Effector memory CD8-positive, alpha-beta T cell (primary cell): Measurements from ENCODE around the gene GALNS.

Experiments
- ATAC-seq: fragments of 150-1000 bp; cut with Tn5 transposase; replicated peaks from 2 replicates; pipeline ENCODE4 v1.10.0; 2021; ENCODE audit warnings: mild to moderate bottlenecking, moderate library complexity
- DNase-seq, 3 experiments: peaks; one replicate each; pipeline ENCODE4 v3.0.0; 2021
- H3K27ac Mint-ChIP-seq, 2 donors: one replicate each; pipeline ENCODE4 v1.8.0; 2022; ENCODE audit warnings: mild to moderate bottlenecking in 2 of 2, mixed read lengths in 2 of 2, moderate library complexity in 2 of 2
- H3K27me3 Mint-ChIP-seq, 2 donors: one replicate each; pipeline ENCODE4 v1.8.0; 2022; ENCODE audit warnings: mixed read lengths in 2 of 2
- H3K36me3 Mint-ChIP-seq: one replicate; pipeline ENCODE4 v1.8.0; 2022; ENCODE audit warnings: mild to moderate bottlenecking, moderate library complexity, mixed read lengths; ENCODE audit not compliant: insufficient read depth
- H3K4me1 Mint-ChIP-seq, 2 donors: one replicate each; pipeline ENCODE4 v1.8.0; 2022; ENCODE audit warnings: low read depth in 2 of 2, mixed read lengths in 2 of 2
- H3K4me3 Mint-ChIP-seq, 2 donors: one replicate each; pipeline ENCODE4 v1.8.0; 2022; ENCODE audit warnings: mild to moderate bottlenecking in 2 of 2, mixed read lengths in 2 of 2, moderate library complexity in 2 of 2
- H3K9me3 Mint-ChIP-seq, 2 donors: one replicate each; pipeline ENCODE4 v1.8.0; 2022; ENCODE audit warnings: mixed read lengths in 2 of 2

GALNS gene

DNA sequence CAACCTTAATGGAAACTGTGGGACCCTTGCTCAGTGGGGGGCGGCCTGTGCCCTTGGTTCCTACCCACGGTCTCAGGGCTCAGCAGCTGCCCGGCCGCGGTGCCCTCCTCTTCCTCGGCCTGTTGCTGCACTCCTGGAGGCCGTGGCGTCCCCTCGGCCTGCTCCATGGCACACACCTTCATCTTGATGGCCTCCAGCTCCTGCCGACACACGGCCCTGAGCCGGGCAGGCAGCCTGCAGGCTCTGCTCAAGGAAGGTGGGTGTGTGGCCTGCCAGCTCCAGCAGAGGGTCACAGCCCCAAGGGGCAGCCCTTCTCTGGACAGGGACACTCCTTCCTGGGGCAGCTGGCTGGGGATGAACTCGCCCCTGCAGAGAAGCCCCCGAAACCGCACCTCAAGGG lies 9.0 kb upstream of the GALNS start:
- ATAC-seq (no peak), DNase-seq (no peak)
- Mint-ChIP-seq H3K27me3 (peaks cover 19 to 24% of the 10 kb centered on the region in 2 donors), H3K4me3 (no peak overlapping the region), H3K9me3 (no peaks in the 10 kb centered on the region), H3K4me1 (no peaks in the 10 kb centered on the region), H3K27ac (no peak overlapping the region), H3K36me3 (peaks cover 7% of the 10 kb centered on the region)

DNA sequence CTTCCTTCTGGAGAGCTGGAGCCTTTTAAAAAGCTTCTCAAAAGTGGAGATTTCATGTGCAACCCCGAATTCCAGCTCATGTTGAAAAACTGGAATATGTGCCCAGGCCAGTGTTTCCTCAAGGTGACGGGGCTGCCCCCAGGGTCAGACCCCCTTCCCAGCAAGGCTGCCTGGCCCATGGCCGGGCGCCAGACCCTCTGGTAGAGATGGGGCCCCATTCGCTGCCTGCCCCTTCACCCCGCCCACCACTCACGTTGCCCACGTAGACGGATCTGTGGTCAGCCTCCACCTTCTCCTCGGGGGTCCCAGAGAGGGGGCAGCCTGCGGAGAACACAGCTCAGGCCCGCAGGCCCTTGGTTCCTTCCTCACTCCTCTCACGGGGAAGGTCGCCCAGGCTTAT lies 8.6 kb upstream of the GALNS start:
- Mint-ChIP-seq H3K4me3 (no peak overlapping the region), H3K27me3 (peaks cover 15 to 20% of the 10 kb centered on the region in 2 donors), H3K36me3 (peaks cover 7% of the 10 kb centered on the region), H3K27ac (no peak overlapping the region), H3K4me1 (peaks cover 0 to 2% of the 10 kb centered on the region in 2 donors), H3K9me3 (no peaks in the 10 kb centered on the region)
- ATAC-seq: no peak
- DNase-seq: no peak

DNA sequence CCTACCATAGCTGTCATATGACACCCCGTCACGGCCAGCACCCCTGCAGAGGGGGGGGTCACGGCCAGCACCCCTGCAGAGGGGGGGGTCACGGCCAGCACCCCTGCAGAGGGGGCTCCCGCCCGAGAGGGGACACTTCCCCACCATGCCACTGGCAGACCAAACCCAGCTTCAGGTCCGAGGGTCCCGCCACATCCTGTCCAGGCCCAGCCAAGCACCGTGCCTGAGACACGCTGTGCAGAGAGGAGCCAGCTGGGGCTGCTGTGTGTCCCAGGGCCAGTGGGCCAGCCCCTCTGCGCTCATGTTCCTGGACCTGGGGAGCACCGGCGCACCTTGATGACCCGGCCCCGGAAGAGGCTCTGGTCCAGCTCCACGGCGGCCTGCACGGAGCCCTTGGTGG lies 7.8 kb upstream of the GALNS start:
- ATAC-seq: no peak
- Mint-ChIP-seq H3K27ac (no peak overlapping the region), H3K4me3 (no peak overlapping the region), H3K36me3 (peaks cover 7% of the 10 kb centered on the region), H3K9me3 (no peaks in the 10 kb centered on the region), H3K4me1 (peaks cover 0 to 2% of the 10 kb centered on the region in 2 donors), H3K27me3 (peaks cover 10 to 12% of the 10 kb centered on the region in 2 donors)
- DNase-seq: no peak

DNA sequence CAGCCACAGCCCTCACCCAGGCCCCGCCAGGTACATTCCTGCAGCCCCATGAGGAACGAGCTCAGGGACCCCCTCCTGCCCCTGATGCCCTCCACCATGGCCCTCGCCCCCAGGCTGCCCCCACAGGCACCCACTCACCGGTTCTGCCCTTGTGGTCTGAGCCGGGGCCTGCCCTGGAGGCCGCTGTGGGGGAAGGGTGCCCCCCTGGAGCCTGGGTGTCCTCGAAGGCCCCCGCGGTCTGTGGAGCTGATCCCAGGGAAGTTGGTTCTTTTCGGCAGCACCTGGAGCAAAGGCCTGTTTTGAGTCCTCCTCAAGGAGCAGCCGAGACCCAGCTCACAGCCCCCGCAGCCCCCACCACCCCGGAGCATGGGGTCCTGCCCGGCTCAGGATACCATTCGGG lies 7.4 kb upstream of the GALNS start:
- H3K4me3 Mint-ChIP-seq: no peak overlapping the region
- peaks cover 6 to 8% of the 10 kb centered on the region in 2 donors for H3K27me3 Mint-ChIP-seq
- H3K9me3 Mint-ChIP-seq: no peaks in the 10 kb centered on the region
- DNase-seq: no peak
- H3K4me1 Mint-ChIP-seq: peaks cover 0 to 2% of the 10 kb centered on the region in 2 donors
- H3K27ac Mint-ChIP-seq: no peak overlapping the region
- H3K36me3 Mint-ChIP-seq: peaks cover 7% of the 10 kb centered on the region
- ATAC-seq: no peak

DNA sequence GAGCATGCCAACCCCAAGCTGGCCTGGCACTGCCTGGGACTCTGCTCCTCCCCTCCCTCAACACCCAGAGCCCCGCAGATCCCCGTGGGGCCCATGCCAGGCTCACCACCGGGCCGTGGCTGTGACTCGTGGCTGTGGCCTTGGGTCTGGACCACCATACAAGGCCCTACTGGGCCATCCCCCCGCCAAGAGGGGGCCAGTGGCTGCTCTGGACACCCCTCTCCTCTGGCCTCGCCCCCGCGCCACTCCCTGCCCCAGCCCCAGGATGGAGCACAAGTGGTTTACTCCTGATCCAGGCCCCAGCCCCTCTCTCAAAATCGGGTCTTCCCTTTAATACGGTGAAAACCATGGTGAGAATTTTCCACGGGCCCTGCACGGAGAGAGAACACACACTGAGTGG lies 6.7 kb upstream of the GALNS start:
- Mint-ChIP-seq H3K4me1 (peaks cover 2 to 4% of the 10 kb centered on the region in 2 donors), H3K9me3 (no peaks in the 10 kb centered on the region), H3K27me3 (peaks cover under 1 to 3% of the 10 kb centered on the region in 2 donors), H3K27ac (no peak overlapping the region), H3K36me3 (peaks cover 7% of the 10 kb centered on the region), H3K4me3 (no peak overlapping the region)
- DNase-seq (no peak), ATAC-seq (no peak)

DNA sequence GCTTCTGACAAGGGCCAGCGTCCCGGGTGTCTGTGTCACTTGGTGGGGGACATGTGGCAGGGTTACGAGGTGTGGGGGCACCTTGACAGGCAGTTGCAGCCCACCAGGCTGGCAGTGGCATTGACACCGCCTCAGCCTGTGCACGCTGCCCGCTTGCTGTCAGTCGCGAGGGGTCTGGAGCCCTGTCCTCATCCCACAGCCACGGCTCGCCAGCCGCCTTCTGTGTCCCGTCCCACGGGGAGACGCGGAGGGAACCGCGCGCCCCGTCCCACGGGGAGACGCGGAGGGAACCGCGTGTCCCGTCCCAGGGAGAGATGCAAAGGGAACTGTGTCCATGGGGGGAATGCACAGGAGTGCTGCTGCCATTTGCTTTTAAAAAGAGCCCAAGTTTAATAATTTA lies 6.2 kb upstream of the GALNS start:
- Mint-ChIP-seq H3K27me3 (no peaks in the 10 kb centered on the region), H3K4me1 (peaks cover 7 to 9% of the 10 kb centered on the region in 2 donors), H3K36me3 (peaks cover 8% of the 10 kb centered on the region), H3K9me3 (no peaks in the 10 kb centered on the region), H3K27ac (no peak overlapping the region), H3K4me3 (no peak overlapping the region)
- ATAC-seq (no peak), DNase-seq (no peak)

DNA sequence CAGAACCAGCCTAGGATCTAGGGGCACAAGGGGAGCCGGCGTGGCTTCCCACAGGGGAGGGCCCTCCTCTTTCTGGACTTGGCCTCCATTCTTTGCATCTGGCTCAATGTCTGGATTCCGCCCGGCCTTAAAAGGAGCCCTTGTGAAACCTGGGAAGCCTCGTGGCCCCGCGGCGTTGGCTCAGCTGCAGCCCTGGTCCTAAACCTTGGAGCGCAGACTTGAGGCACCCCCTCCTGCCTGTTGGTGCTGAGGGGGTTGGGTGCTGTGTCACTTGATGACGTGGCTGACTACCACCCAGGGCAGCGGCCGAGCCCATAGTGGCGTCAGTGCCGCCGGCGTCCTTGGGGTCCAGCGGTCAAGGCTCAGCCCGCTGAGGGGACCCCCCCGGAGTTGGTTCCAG lies 4.6 kb upstream of the GALNS start:
- DNase-seq: no peak
- ATAC-seq: no peak
- Mint-ChIP-seq H3K4me3 (no peak overlapping the region), H3K36me3 (peaks cover 21% of the 10 kb centered on the region), H3K4me1 (peaks cover 13 to 15% of the 10 kb centered on the region in 2 donors), H3K27me3 (no peaks in the 10 kb centered on the region), H3K9me3 (no peaks in the 10 kb centered on the region), H3K27ac (no peak overlapping the region)

DNA sequence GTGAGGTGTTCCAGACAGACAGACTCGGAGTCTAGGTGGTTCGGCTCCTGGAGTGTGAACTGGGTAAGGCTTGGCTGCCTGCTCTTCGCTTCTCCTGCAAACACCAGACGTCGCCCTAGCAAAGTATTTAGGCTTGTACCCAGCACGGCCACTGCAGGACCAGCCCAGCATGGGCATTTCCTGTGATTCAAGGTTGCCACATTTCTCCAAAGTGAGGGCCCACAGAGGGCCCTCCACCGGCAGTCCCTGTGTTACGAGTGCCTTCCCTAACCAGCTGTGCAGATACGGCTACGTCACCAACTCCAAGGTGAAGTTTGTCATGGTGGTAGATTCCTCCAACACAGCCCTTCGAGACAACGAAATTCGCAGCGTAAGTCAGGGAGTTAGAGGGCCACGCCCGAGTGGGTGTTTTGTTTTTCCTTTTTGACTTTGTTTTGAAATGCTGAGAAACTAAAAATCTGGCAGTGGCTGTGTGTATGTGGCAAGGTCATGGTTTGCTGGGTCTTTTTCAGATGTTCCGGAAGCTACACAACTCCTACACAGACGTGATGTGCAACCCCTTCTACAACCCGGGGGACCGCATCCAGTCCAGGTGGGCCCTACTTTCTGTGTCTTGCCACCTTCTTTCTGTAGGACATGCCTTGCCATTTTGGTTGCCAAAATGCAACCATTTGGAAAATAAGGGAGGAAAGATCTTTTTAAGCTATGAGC lies 2.8 kb upstream of the GALNS start:
- H3K4me1 Mint-ChIP-seq: peaks cover 21% of the 10 kb centered on the region in 2 donors
- no peaks in the 10 kb centered on the region for H3K27me3 Mint-ChIP-seq
- DNase-seq (no peak), ATAC-seq (no peak)
- no peaks in the 10 kb centered on the region for H3K9me3 Mint-ChIP-seq
- no peak overlapping the region for H3K4me3 Mint-ChIP-seq
- H3K36me3 Mint-ChIP-seq: peaks cover 21% of the 10 kb centered on the region
- no peak overlapping the region for H3K27ac Mint-ChIP-seq

DNA sequence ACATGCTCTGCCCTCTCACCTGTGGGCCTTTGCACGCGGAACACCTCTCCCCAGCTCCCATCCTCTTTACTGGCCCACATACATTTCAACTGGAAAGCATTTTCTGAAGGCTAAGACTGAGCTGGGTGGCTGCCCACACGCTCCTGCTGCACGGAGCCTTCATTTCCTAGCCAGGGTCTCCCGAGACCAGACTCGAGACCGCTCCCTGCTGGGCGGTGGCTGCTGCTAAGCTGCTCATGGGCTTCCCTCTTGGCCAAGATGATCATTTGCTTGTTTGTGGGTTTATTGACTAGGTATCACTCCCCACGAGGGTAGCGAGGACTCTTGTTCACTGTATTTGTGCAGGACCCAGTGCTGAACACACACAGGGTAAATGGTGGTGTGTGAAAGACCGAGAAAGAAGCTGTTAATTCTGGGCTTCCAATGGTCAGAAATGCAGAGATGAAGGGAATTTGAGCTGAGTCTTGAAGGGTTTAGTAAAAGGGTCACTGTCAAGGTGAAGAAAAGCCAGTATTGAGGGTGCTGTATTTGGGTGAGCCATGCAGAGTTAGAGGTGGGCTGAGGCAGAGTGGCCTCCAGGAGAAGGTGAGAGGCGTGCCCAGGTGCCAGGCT lies 1.1 kb upstream of the GALNS start:
- DNase-seq (peak; percentile 62 to 65 (median 64)), ATAC-seq (peak; percentile 54)
- H3K4me3 Mint-ChIP-seq: peak overlapping the region; percentile 96 to 98
- H3K4me1 Mint-ChIP-seq: peaks cover 21% of the 10 kb centered on the region in 2 donors
- no peaks in the 10 kb centered on the region for H3K9me3 Mint-ChIP-seq
- peaks cover 21% of the 10 kb centered on the region for H3K36me3 Mint-ChIP-seq
- H3K27ac Mint-ChIP-seq: peak overlapping the region; percentile 82 to 93
- no peaks in the 10 kb centered on the region for H3K27me3 Mint-ChIP-seq

DNA sequence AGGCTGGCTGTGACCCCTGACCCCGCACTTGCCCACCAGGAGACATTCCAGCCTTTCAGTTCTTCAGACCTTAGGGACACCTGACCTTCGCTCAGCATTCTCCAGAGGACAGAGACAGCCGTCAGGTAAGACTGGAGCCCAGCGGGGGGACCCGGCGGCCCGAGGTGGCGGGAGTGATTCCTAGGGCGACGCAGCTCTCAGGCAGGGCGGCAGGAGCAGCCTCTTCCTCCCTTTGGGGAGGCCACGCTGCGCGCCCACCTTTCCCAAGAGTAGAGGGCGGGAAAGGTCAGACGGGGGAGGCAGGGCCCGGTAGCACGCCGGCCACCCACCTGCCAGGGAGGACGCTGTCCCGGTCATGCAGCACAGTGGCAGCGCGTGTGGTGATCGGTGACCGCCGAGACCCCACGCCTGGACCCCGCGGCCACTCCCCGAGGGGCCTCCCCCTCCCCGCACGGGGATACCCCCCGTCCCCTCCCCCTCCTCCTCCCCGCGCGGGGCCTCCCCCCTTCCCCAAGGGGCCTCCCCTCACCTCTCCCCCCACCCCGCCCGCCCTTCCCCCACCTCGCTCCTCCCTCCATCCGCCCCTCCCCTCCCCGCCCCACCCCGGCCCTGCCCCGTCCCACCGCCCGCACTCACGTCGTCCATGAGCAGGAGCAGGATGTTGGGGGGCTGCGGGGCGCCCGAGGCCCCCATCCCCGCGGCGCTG lies 472 bp downstream of the GALNS start:
- Mint-ChIP-seq H3K27ac (peak overlapping the region; percentile 35 to 93), H3K27me3 (no peaks in the 10 kb centered on the region), H3K9me3 (no peaks in the 10 kb centered on the region), H3K4me3 (peak overlapping the region; percentile 96 to 98), H3K4me1 (peaks cover 21 to 23% of the 10 kb centered on the region in 2 donors), H3K36me3 (peaks cover 19% of the 10 kb centered on the region)
- peak; percentile 54 for ATAC-seq
- DNase-seq: peak; percentile 7 to 27 (median 8)

DNA sequence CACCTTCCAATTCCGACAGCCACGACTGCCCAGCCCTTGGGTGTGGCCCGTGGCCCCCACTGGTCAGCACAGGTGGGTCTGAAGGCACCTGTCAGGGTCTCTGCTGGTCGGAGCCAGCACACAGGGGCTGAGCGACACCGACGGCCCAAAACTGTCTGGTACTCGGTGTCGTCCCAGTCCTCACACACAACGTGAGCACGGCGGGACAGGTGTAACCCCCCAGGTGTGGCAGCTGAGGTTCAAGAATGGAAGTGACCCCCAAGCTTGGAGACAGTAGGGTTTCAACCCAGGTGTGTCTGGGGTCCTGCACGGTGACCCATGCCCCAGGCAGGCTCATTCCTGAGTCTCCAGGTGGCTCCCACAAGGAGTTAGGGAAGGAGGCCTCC lies 1.0 kb downstream of the GALNS start:
- H3K4me3 Mint-ChIP-seq: peak overlapping the region; percentile 72 to 77
- peaks cover 21 to 23% of the 10 kb centered on the region in 2 donors for H3K4me1 Mint-ChIP-seq
- no peaks in the 10 kb centered on the region for H3K9me3 Mint-ChIP-seq
- DNase-seq (no peak), ATAC-seq (no peak)
- H3K27me3 Mint-ChIP-seq: no peaks in the 10 kb centered on the region
- H3K36me3 Mint-ChIP-seq: peaks cover 20% of the 10 kb centered on the region
- peak overlapping the region; percentile 35 for H3K27ac Mint-ChIP-seq

DNA sequence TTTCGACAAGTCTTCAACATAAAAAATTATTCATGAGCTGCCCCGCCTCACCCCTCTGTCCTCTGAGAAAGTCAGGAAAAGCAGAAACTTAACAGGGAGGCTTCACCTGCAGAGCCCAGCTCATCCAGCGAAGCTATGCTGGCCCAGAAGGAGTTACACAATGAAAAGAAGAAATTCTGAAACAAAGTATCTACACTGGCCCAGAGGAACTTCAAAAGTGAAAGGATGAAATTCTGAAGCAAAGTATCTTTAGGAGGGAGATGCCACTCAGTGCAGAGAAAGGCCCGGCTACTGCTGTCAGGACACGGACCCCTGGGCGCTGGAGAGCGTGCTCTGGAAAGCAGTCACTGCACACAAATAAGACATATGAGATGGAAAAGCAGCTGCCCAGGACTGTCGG lies 1.6 kb downstream of the GALNS start:
- Mint-ChIP-seq H3K9me3 (no peaks in the 10 kb centered on the region), H3K27me3 (no peaks in the 10 kb centered on the region), H3K36me3 (peaks cover 21% of the 10 kb centered on the region), H3K4me1 (peaks cover 20 to 21% of the 10 kb centered on the region in 2 donors), H3K27ac (peak overlapping the region; percentile 16 to 77), H3K4me3 (peak overlapping the region; percentile 72 to 77)
- ATAC-seq (no peak), DNase-seq (no peak)

DNA sequence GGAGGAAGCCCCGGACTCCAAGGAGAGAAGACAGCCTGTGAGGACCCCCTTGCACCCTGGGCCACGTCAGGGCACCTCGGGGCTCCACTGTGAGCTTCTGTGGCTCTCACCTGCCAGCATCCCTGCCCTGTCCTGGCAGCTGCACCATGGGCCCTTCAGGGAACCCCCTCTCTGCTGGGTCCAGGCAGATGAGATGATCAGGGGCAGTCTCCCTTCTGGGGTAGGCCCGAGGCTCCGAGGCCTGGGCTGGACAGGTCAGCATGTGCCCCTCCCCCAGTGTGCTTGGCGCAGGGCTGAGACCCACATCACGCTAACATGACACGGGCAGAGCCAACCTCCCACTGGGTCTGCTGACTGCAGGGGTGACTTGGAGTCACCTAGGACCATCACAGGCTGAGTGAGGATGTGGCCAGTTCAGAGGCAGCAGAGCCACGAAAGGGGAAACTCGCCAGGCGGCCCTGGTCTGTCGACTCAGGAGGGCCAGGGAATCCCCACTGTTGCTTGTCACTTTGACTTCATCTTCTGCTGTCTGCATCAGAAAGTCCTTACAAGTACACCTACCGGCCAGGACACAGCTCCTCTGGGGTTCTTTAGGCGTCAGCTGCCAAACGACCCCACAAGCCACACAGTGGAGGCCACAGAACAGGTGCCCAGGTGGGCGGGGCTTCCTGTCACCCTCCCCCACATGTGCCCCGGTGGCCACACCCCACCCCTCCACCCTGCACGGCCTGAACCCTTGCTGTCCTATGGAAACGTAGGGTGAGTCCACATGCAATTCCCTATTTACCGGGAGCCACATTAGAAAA lies 2.2 kb downstream of the GALNS start:
- ATAC-seq: peak; percentile 16
- Mint-ChIP-seq H3K27me3 (no peaks in the 10 kb centered on the region), H3K9me3 (no peaks in the 10 kb centered on the region), H3K27ac (peak overlapping the region; percentile 16 to 77), H3K4me3 (peak overlapping the region; percentile 72 to 77), H3K36me3 (peaks cover 22% of the 10 kb centered on the region), H3K4me1 (peaks cover 20 to 21% of the 10 kb centered on the region in 2 donors)
- peak; percentile 16 to 29 (median 23) for DNase-seq
